HG02840 (cell line): ENCODE results near the gene PLOD2.

Source experiments
- ATAC-seq: cut with Tn5 transposase; IDR thresholded peaks from one replicate; pipeline ENCODE4 v1.9.1; 2021; ENCODE audit warnings: mild to moderate bottlenecking, moderate library complexity, moderate number of reproducible peaks; ENCODE audit not compliant: unreplicated experiment, low FRiP score

PLOD2 gene

GRCh38 chr3:146166826-146167225, 5.8 kb upstream of the PLOD2 start:
- no peak for ATAC-seq

GRCh38 chr3:146166415-146166821, 5.4 kb upstream of the PLOD2 start:
- ATAC-seq, result no peak

GRCh38 chr3:146165877-146166276, 4.9 kb upstream of the PLOD2 start:
- no peak for ATAC-seq

GRCh38 chr3:146164971-146165769, 4.2 kb upstream of the PLOD2 start:
- ATAC-seq, result no peak

- no peak for ATAC-seq
Observed at GRCh38 chr3:146164506-146164905, 3.5 kb upstream of the PLOD2 start.

GRCh38 chr3:146164071-146164470, 3.1 kb upstream of the PLOD2 start:
- no peak for ATAC-seq

- ATAC-seq, result no peak
Observed at GRCh38 chr3:146163584-146163983, 2.6 kb upstream of the PLOD2 start.

- ATAC-seq, result no peak
Observed at GRCh38 chr3:146162561-146162960, 1.6 kb upstream of the PLOD2 start.

GRCh38 chr3:146161663-146162002, 649 bp upstream of the PLOD2 start:
- ATAC-seq, result no peak

- no peak for ATAC-seq
Observed at GRCh38 chr3:146160321-146160963, 542 bp downstream of the PLOD2 start.

GRCh38 chr3:146159616-146160320, 1.2 kb downstream of the PLOD2 start:
- no peak for ATAC-seq

GRCh38 chr3:146159037-146159436, 1.9 kb downstream of the PLOD2 start:
- ATAC-seq, result no peak

- ATAC-seq, result no peak
Observed at GRCh38 chr3:146157325-146158060, 3.5 kb downstream of the PLOD2 start.

- no peak for ATAC-seq
Observed at GRCh38 chr3:146156666-146157314, 4.2 kb downstream of the PLOD2 start.

GRCh38 chr3:146156095-146156494, 4.9 kb downstream of the PLOD2 start:
- no peak for ATAC-seq

GRCh38 chr3:146154995-146155394, 6.0 kb downstream of the PLOD2 start:
- ATAC-seq, result no peak

GRCh38 chr3:146154316-146154715, 6.7 kb downstream of the PLOD2 start:
- no peak for ATAC-seq

- ATAC-seq, result no peak
Observed at GRCh38 chr3:146153429-146153828, 7.6 kb downstream of the PLOD2 start.

- no peak for ATAC-seq
Observed at GRCh38 chr3:146152834-146153233, 8.2 kb downstream of the PLOD2 start.

GRCh38 chr3:146148468-146148931, 12.5 kb downstream of the PLOD2 start:
- ATAC-seq, result no peak
